Fibroblast of lung (primary cell): ENCODE measurements around the gene VEPH1. TPM values are rescaled to one million over a fixed set of nuclear protein-coding genes. Genes with fewer than 3 reads are reported as not detected.

Experiments used
- DNase-seq, 2 donors: peaks; one replicate each; pipeline versions ENCODE4 v3.0.0 to v3.0.0-alpha.2; 2010; ENCODE audit warnings: low read depth in 2 of 2
- H2AFZ ChIP-seq: 2 replicates; pipeline ENCODE4 v1.5.1; 2012; ENCODE audit warnings: low read length, control low read depth, inconsistent platforms
- H3K27ac ChIP-seq: 2 replicates; pipeline ENCODE4 v1.5.1; 2011; ENCODE audit warnings: low read length, control low read depth; ENCODE audit not compliant: insufficient read depth
- H3K27me3 ChIP-seq: 2 replicates; pipeline ENCODE4 v1.5.1; 2011; ENCODE audit warnings: mild to moderate bottlenecking, low read length; ENCODE audit not compliant: control insufficient read depth, insufficient read depth
- H3K36me3 ChIP-seq: 2 replicates; pipeline ENCODE4 v1.5.1; 2011; ENCODE audit warnings: low read length; ENCODE audit not compliant: control insufficient read depth, insufficient read depth
- H3K4me1 ChIP-seq: 2 replicates; pipeline ENCODE4 v1.5.1; 2011; ENCODE audit warnings: low read length; ENCODE audit not compliant: control insufficient read depth, insufficient read depth; ENCODE audit errors: extremely low read depth
- H3K4me2 ChIP-seq: 2 replicates; pipeline ENCODE4 v1.5.1; 2011; ENCODE audit warnings: low read length, control low read depth; ENCODE audit not compliant: insufficient read depth; ENCODE audit errors: extremely low read depth
- H3K4me3 ChIP-seq, 4 experiments: fragments of 200-600 bp in 1 of 4; sonication (generic) in 1 of 4; replicated peaks in 1 of 4; 2 replicates each; pipeline ENCODE4 v1.5.1; 2011 to 2016; ENCODE audit warnings: low read length in 4 of 4, low read depth in 3 of 4, mild to moderate bottlenecking in 3 of 4, control low read depth in 2 of 4, inconsistent platforms in 1 of 4, mixed read lengths in 1 of 4; ENCODE audit not compliant: insufficient read depth in 1 of 4; ENCODE audit errors: control extremely low read depth in 1 of 4
- H3K79me2 ChIP-seq: 2 replicates; pipeline ENCODE4 v1.5.1; 2012; ENCODE audit warnings: mild to moderate bottlenecking, low read length, inconsistent platforms; ENCODE audit not compliant: control insufficient read depth, insufficient read depth
- H3K9ac ChIP-seq: 2 replicates; pipeline ENCODE4 v1.5.1; 2011; ENCODE audit warnings: mild to moderate bottlenecking, low read length, control low read depth; ENCODE audit not compliant: insufficient read depth
- H3K9me3 ChIP-seq: 2 replicates; pipeline ENCODE4 v1.5.1; 2012; ENCODE audit warnings: low read depth, low read length; ENCODE audit not compliant: control insufficient read depth, insufficient read depth
- H4K20me1 ChIP-seq: 2 replicates; pipeline ENCODE4 v1.5.1; 2011; ENCODE audit warnings: low read length; ENCODE audit not compliant: control insufficient read depth, insufficient read depth; ENCODE audit errors: extremely low read depth
- EZH2 ChIP-seq: IDR thresholded peaks from 2 replicates; pipeline ENCODE4 v1.5.1; 2012; ENCODE audit warnings: low read length, control low read depth, mild to moderate bottlenecking; ENCODE audit errors: missing control alignments
- polyA plus RNA-seq, 2 donors: library from polyadenylated mRNA; depleted of rRNA in 1 of 2; stranded (reverse) in 1 of 2; unstranded in 1 of 2; fragments of >200 nt; gene quantifications; 2 replicates each; pipeline ENCODE4 v1.2.1, GENCODE V29; 2011 to 2012; ENCODE audit warnings: missing spikeins in 1 of 2
- total RNA-seq: library from RNA; depleted of rRNA; stranded (reverse); fragments of >200 nt; gene quantifications from 2 replicates; pipeline ENCODE4 v1.2.1, GENCODE V29; 2014
- TF ChIP-seq, protein P1 (sequence below), 2 donors: IDR thresholded peaks in 1 of 2; conservative IDR thresholded peaks in 1 of 2; 1 replicate in 1 of 2; 2 replicates in 1 of 2; pipeline ENCODE4 v1.5.1; 2011 to 2012; ENCODE audit warnings: low read length in 2 of 2, control low read depth in 1 of 2, inconsistent platforms in 1 of 2, low read depth in 1 of 2, mild to moderate bottlenecking in 1 of 2

VEPH1 gene
- total and polyA plus RNA-seq, 2 donors (not counting 1 experiment from before 2014, with no cell fraction given), result 13.1 to 34.7 TPM

DNA sequence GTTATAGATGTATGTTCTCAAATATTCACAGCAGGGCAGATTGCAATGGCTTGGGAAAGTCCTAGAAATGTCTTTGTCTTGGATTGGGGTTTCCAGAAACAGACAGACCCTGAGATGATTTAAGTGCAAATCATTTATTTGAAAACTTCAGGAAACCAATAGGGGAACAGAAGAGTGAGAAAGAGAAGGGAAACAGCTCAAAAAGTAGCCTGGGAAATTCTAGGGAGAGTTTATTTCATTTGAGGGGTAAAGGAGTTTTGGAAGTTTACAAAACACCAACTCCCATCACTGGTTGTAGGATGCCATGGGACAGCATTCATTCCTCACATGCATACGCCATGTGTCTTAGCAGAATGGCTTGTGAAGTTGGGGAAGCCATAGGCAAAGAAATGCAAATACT, 98.8 kb downstream of the VEPH1 start:
- DNase-seq, result no peak
- H3K9ac ChIP-seq, result no peak overlapping the region
- H3K36me3 ChIP-seq, result no peaks in the 10 kb centered on the region
- H2AFZ ChIP-seq, result no peak overlapping the region
- no peaks in the 10 kb centered on the region for H3K79me2 ChIP-seq
- H3K27me3 ChIP-seq, result no peaks in the 10 kb centered on the region
- H3K4me3 ChIP-seq, result no peak overlapping the region
- TF ChIP-seq, protein P1, sequence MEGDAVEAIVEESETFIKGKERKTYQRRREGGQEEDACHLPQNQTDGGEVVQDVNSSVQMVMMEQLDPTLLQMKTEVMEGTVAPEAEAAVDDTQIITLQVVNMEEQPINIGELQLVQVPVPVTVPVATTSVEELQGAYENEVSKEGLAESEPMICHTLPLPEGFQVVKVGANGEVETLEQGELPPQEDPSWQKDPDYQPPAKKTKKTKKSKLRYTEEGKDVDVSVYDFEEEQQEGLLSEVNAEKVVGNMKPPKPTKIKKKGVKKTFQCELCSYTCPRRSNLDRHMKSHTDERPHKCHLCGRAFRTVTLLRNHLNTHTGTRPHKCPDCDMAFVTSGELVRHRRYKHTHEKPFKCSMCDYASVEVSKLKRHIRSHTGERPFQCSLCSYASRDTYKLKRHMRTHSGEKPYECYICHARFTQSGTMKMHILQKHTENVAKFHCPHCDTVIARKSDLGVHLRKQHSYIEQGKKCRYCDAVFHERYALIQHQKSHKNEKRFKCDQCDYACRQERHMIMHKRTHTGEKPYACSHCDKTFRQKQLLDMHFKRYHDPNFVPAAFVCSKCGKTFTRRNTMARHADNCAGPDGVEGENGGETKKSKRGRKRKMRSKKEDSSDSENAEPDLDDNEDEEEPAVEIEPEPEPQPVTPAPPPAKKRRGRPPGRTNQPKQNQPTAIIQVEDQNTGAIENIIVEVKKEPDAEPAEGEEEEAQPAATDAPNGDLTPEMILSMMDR (conservative IDR thresholded peaks at IDR 0.05 in 1 of 2, IDR thresholded peaks at IDR 0.05 in 1 of 2; ENCODE audit: low read depth in 1 of 2, low read length in 2 of 2), result no peak
- TF ChIP-seq EZH2, result no peak
- no peaks in the 10 kb centered on the region for H3K9me3 ChIP-seq
- H4K20me1 ChIP-seq, result no peaks in the 10 kb centered on the region
- no peak overlapping the region for H3K4me2 ChIP-seq
- H3K4me1 ChIP-seq, result no peaks in the 10 kb centered on the region
- no peak overlapping the region for H3K27ac ChIP-seq

DNA sequence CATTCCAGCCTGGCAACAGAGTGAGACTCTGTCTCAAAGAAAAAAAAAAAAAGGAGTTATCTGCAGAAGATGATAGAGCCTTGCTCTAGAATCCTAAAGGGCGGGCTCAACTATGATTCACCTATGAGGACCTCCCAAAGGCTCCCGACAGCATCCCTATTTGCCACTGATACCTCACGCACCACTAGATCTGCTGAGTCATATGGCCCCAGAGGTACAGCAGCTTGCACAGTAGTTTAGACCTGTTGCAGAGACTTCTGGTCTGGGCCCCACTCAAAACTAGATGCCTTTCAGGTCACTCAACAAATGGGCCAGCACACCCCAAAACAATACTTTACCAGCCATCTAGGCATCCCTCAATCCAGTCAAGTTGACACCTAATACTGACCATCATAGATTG, 104.6 kb downstream of the VEPH1 start:
- H3K36me3 ChIP-seq, result no peaks in the 10 kb centered on the region
- H3K4me3 ChIP-seq, result no peak overlapping the region
- H4K20me1 ChIP-seq, result no peaks in the 10 kb centered on the region
- DNase-seq, result no peak
- no peak overlapping the region for H2AFZ ChIP-seq
- no peaks in the 10 kb centered on the region for H3K4me1 ChIP-seq
- TF ChIP-seq, protein P1 (conservative IDR thresholded peaks at IDR 0.05 in 1 of 2, IDR thresholded peaks at IDR 0.05 in 1 of 2; ENCODE audit: low read depth in 1 of 2, low read length in 2 of 2), result no peak
- no peak for TF ChIP-seq EZH2
- H3K9me3 ChIP-seq, result no peaks in the 10 kb centered on the region
- H3K4me2 ChIP-seq, result no peak overlapping the region
- no peaks in the 10 kb centered on the region for H3K27me3 ChIP-seq
- no peak overlapping the region for H3K9ac ChIP-seq
- no peak overlapping the region for H3K27ac ChIP-seq
- no peaks in the 10 kb centered on the region for H3K79me2 ChIP-seq

DNA sequence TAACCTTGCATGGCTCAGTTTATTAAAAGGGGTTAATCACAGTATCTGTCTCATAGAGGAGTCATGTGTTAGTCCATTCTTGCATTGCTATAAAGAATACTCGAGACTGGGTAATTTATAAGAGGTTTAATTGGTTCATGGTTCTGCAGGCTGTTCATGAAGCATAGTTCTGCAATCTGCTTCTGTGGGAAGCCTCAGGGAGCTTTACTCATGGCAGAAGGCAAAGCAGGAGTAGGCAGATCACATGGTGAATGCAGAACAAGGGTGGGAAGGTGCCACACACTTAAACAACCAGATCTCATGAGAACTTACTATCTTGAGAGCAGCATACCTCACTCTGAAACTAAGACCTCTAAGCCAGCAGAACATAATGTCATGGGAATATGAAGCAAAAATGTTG, 108.8 kb downstream of the VEPH1 start:
- Histone ChIP-seq H3K9ac (no peak overlapping the region), H3K36me3 (no peaks in the 10 kb centered on the region), H3K9me3 (no peaks in the 10 kb centered on the region), H3K4me3 (no peak overlapping the region), H3K27ac (no peak overlapping the region), H3K27me3 (no peaks in the 10 kb centered on the region), H2AFZ (no peak overlapping the region), H3K4me1 (peaks cover 3% of the 10 kb centered on the region), H3K79me2 (no peaks in the 10 kb centered on the region), H4K20me1 (no peaks in the 10 kb centered on the region), H3K4me2 (no peak overlapping the region)
- no peak for DNase-seq
- TF ChIP-seq, protein P1 (conservative IDR thresholded peaks at IDR 0.05 in 1 of 2, IDR thresholded peaks at IDR 0.05 in 1 of 2; ENCODE audit: low read depth in 1 of 2, low read length in 2 of 2), result no peak
- TF ChIP-seq EZH2, result no peak
